ENCODE results near the gene PTTG1IP. TPM values are rescaled to one million over a fixed set of nuclear protein-coding genes. Genes with fewer than 3 reads are reported as not detected.

PTTG1IP gene
- total and polyA plus RNA-seq, 2 of the 13 experiments (the other 11 are each of a cell fraction or from before 2014, with no cell fraction given) = 161 to 700 TPM

DNA sequence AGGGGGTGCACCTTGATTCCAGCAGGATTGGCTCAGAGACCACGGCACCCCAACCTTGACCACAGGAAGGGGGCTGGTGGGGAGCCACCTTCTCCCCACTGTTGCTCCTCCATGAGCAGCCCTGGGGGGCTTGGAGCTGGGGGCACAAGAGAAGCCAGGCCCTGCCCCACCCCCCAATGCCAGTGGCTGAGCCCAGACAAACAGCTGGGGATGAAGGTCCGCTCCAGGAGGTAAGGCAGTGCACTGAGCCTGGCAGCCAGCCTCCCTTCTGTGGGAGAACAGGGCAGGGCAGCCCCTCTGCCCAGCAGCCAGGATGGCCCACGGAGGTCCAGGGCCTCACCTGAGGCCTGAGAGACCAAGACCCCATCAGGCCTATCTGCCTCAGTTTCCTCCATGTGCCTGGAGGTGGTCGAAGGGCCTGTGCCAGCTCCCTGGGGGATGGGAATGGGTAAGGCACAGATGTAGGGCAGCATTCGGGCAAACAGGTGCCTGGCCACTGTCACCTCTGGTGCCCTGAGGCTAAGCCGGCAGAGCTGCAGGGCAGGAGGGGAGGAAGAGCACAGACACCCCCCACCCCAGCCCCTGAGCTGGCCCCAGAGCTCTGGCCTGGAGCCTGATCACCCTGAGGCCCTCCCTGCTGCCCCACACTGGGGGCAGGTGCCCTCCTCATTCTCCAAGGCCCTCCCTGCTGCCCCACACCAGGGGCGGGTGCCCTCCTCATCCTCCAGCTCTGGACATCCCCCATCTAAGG, 40.1 kb upstream of the PTTG1IP start:
- POLR2A ChIA-PET = interaction anchor here (0.6 to 5.8 kb wide), 20 partner anchors 14 to 558 kb away, joined by 3 to 50 read pairs (median 5); partner anchors contain the start of genes PTTG1IP, SLX9 and UBE2G2
- ATAC-seq (peak; percentile 62), FAIRE-seq (no peak), DNase-seq (ENCODE audit: low spot score) (no peak)
- Histone ChIP-seq H3K9me3 (ENCODE audit: low read length) (no peaks in the 10 kb centered on the region), H3K4me2 (ENCODE audit: low read depth, low read length) (peak overlapping the region; percentile 97), H3K4me1 (ENCODE audit: insufficient read depth, low read length) (peaks cover 94% of the 10 kb centered on the region), H3K36me3 (replicated peaks in 1 of 2; ENCODE audit: control insufficient read depth in 1 of 2, insufficient read depth in 2 of 2, low read length in 2 of 2) (no peaks in the 10 kb centered on the region), H2AFZ (ENCODE audit: low read length) (no peak overlapping the region), H3K9ac (ENCODE audit: insufficient read depth, low read depth, low read length) (peak overlapping the region; percentile 74), H3K79me2 (ENCODE audit: insufficient read depth, low read length) (no peaks in the 10 kb centered on the region), H3K27ac (ENCODE audit: extremely low read length, insufficient read depth, low read length) (peak overlapping the region; percentile 91), H3K27me3 (ENCODE audit: control insufficient read depth in 1 of 2, insufficient read depth in 2 of 2, low read length in 2 of 2) (no peaks in the 10 kb centered on the region; a peak in 1 of 5 replicates), H3K4me3 (replicated peaks in 1 of 3; ENCODE audit: insufficient read depth in 1 of 3, low read depth in 2 of 3, low read length in 3 of 3) (peak overlapping the region; percentile 57 to 75 (median 58)), H4K20me1 (ENCODE audit: insufficient read depth, low read length) (no peaks in the 10 kb centered on the region)
- intact Hi-C loops (cut with micrococcal nuclease; ENCODE audit: unreplicated experiment) (loop anchor here (5.0 to 10.0 kb wide), 2 partner anchors 69 to 111 kb away; partner anchors contain the start of gene UBE2G2), in situ Hi-C loops (cut with HindIII; ENCODE audit: extremely low pct_ligation_motif_present, low pct_unique_long_range_greater_than_20kb) (loop anchor here (5.0 kb wide), 2 partner anchors 66 to 111 kb away; partner anchors contain the start of gene UBE2G2)
- WGBS (ENCODE audit: low lambda C conversion rate) = 0% methylated on average over 1 of the region's 7 CpGs
- CTCF ChIA-PET (ENCODE audit: low intra/inter-chr PET ratio, low total read pairs) = no interaction called here
- BruUV-seq (replicated peaks) = no TSS peak
- TF ChIP-seq ZNF776 (CRISPR knock-in tag; IDR thresholded peaks at IDR 0.05) (peak; percentile 36; the same call in 1 of the 2 replicates), ZNF235 (CRISPR knock-in tag; IDR thresholded peaks at IDR 0.05; ENCODE audit: borderline replicate concordance) (peak; percentile 68; the same call in 1 of the 2 replicates), MEIS2 (CRISPR knock-in tag; IDR thresholded peaks at IDR 0.05) (no peak), SALL1 (CRISPR knock-in tag; IDR thresholded peaks at IDR 0.05) (0 out of 2 replicates have a peak, but pooled peaks have one; percentile 10)
- TF ChIP-seq, protein P1, sequence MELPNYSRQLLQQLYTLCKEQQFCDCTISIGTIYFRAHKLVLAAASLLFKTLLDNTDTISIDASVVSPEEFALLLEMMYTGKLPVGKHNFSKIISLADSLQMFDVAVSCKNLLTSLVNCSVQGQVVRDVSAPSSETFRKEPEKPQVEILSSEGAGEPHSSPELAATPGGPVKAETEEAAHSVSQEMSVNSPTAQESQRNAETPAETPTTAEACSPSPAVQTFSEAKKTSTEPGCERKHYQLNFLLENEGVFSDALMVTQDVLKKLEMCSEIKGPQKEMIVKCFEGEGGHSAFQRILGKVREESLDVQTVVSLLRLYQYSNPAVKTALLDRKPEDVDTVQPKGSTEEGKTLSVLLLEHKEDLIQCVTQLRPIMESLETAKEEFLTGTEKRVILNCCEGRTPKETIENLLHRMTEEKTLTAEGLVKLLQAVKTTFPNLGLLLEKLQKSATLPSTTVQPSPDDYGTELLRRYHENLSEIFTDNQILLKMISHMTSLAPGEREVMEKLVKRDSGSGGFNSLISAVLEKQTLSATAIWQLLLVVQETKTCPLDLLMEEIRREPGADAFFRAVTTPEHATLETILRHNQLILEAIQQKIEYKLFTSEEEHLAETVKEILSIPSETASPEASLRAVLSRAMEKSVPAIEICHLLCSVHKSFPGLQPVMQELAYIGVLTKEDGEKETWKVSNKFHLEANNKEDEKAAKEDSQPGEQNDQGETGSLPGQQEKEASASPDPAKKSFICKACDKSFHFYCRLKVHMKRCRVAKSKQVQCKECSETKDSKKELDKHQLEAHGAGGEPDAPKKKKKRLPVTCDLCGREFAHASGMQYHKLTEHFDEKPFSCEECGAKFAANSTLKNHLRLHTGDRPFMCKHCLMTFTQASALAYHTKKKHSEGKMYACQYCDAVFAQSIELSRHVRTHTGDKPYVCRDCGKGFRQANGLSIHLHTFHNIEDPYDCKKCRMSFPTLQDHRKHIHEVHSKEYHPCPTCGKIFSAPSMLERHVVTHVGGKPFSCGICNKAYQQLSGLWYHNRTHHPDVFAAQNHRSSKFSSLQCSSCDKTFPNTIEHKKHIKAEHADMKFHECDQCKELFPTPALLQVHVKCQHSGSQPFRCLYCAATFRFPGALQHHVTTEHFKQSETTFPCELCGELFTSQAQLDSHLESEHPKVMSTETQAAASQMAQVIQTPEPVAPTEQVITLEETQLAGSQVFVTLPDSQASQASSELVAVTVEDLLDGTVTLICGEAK (IDR thresholded peaks at IDR 0.05) = no peak
- TF ChIP-seq, protein P1 (CRISPR knock-in tag; IDR thresholded peaks at IDR 0.05) = 0 out of 2 replicates have a peak, but pooled peaks have one; percentile 31
- TF ChIP-seq, protein P2, sequence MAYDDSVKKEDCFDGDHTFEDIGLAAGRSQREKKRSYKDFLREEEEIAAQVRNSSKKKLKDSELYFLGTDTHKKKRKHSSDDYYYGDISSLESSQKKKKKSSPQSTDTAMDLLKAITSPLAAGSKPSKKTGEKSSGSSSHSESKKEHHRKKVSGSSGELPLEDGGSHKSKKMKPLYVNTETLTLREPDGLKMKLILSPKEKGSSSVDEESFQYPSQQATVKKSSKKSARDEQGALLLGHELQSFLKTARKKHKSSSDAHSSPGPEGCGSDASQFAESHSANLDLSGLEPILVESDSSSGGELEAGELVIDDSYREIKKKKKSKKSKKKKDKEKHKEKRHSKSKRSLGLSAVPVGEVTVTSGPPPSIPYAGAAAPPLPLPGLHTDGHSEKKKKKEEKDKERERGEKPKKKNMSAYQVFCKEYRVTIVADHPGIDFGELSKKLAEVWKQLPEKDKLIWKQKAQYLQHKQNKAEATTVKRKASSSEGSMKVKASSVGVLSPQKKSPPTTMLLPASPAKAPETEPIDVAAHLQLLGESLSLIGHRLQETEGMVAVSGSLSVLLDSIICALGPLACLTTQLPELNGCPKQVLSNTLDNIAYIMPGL (CRISPR knock-in tag; IDR thresholded peaks at IDR 0.05; ENCODE audit: borderline replicate concordance in 1 of 2, low read depth in 1 of 2) = peak in 1 of 2 experiments; percentile 41; a peak in 1 of 4 replicates
- TF ChIP-seq, protein P3, sequence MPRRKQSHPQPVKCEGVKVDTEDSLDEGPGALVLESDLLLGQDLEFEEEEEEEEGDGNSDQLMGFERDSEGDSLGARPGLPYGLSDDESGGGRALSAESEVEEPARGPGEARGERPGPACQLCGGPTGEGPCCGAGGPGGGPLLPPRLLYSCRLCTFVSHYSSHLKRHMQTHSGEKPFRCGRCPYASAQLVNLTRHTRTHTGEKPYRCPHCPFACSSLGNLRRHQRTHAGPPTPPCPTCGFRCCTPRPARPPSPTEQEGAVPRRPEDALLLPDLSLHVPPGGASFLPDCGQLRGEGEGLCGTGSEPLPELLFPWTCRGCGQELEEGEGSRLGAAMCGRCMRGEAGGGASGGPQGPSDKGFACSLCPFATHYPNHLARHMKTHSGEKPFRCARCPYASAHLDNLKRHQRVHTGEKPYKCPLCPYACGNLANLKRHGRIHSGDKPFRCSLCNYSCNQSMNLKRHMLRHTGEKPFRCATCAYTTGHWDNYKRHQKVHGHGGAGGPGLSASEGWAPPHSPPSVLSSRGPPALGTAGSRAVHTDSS (CRISPR knock-in tag; conservative IDR thresholded peaks at IDR 0.05) = 0 out of 2 replicates have a peak, but pooled peaks have one; percentile 30

Data from HepG2 (cell line).